PFSK-1 (cell line): ENCODE measurements around the gene STRA6.

Experiments used
- POLR2AphosphoS5 ChIP-seq: IDR thresholded peaks from 2 replicates; pipeline ENCODE4 v1.6.1; 2012; ENCODE audit warnings: low read depth, mild to moderate bottlenecking, control low read depth, low read length, moderate library complexity
- REST ChIP-seq, 2 experiments: IDR thresholded peaks; 2 replicates each; pipeline versions ENCODE4 v1.6.1 to v1.8.0; 2011 to 2012; ENCODE audit warnings: low read depth in 2 of 2, low read length in 2 of 2, control low read depth in 1 of 2, inconsistent platforms in 1 of 2, mild to moderate bottlenecking in 1 of 2, moderate library complexity in 1 of 2; ENCODE audit not compliant: insufficient read depth in 1 of 2

- TF ChIP-seq REST (IDR thresholded peaks at IDR 0.05; ENCODE audit: insufficient read depth in 1 of 2, low read depth in 2 of 2, low read length in 2 of 2) (no peak), POLR2AphosphoS5 (no peak)
Measured at GRCh38 chr15:74155766-74156417, 46.7 kb downstream of the STRA6 start.
